Measurements from ENCODE around the gene BCL7A.

DNA sequence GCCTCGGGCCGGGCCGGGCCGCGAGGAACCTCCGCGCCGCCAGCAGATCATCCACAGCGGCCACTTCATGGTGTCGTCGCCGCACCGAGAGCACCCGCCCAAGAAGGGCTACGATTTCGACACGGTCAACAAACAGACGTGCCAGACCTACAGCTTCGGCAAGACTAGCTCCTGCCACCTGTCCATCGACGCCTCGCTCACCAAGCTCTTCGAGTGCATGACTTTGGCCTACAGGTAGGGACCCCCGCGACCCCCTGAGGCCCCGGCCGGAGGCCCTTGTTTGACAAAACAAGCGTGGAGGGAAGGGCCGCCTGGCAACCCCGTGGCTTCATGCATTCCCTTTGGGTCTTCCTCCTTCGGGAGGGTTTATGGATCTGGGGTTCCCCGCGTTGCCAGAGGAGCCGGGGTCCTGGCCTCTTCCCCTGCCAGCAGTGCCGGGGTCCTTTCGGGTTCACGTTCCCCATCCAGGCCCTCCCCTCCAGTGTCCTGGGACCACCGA, 57.4 kb downstream of the BCL7A start:
- TF ChIP-seq, protein P1, sequence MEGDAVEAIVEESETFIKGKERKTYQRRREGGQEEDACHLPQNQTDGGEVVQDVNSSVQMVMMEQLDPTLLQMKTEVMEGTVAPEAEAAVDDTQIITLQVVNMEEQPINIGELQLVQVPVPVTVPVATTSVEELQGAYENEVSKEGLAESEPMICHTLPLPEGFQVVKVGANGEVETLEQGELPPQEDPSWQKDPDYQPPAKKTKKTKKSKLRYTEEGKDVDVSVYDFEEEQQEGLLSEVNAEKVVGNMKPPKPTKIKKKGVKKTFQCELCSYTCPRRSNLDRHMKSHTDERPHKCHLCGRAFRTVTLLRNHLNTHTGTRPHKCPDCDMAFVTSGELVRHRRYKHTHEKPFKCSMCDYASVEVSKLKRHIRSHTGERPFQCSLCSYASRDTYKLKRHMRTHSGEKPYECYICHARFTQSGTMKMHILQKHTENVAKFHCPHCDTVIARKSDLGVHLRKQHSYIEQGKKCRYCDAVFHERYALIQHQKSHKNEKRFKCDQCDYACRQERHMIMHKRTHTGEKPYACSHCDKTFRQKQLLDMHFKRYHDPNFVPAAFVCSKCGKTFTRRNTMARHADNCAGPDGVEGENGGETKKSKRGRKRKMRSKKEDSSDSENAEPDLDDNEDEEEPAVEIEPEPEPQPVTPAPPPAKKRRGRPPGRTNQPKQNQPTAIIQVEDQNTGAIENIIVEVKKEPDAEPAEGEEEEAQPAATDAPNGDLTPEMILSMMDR (IDR thresholded peaks at IDR 0.05), result no peak
- no peak for TF ChIP-seq POLR2A (IDR thresholded peaks at IDR 0.05)
